ELF-1 (cell line): Measurements from ENCODE around the gene ZNF416.

ENCODE experiments used
- DNase-seq: peaks from one replicate; pipeline ENCODE4 v3.0.0-alpha.2; 2016; ENCODE audit warnings: low read depth, low spot score

The ZNF416 gene

DNA sequence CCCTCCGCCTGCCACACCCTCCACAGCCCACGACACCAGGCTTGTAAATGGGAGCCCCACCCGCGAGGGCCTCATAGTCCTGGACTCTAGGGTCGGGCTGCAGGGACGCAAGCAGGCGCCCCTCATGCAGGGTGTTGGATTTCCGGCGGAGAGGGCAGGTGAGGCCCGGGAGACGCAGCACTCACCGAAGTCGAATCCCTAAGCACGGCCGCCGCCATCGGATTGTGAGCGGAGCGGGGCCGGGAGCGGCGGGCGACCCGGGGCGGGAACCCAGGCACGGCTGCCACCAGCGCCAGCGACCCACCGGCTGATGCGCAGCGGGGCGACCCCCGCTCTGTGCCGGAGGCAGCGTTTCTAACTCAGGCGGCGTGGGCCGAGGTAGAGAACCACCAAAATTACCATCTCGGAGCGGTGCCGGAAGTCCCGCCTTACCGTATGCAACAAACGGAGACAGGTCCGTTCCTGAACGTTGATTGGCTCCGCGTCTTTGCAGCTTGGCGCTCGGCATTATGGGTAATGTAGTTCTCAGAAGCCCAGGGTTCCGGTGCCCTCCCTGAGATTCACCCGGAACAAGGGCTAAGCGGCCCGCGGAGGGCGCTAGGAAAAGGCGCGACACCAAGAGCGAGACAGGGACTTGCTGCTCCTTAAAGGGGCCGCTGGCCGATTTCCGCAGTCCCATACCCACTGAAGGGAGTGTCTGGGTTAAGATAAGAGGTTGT, at the start of gene ZNF416:
Gene ZNF416, minus strand, starts transcription at position 425 of the 719 bp plus-strand sequence. Its CDS starts 207 bp downstream, at position 218.
- peak; percentile 99 for DNase-seq

- DNase-seq = no peak
Observed at GRCh38 chr19:57623091-57623490, 44.4 kb upstream of the ZNF416 start.

DNA sequence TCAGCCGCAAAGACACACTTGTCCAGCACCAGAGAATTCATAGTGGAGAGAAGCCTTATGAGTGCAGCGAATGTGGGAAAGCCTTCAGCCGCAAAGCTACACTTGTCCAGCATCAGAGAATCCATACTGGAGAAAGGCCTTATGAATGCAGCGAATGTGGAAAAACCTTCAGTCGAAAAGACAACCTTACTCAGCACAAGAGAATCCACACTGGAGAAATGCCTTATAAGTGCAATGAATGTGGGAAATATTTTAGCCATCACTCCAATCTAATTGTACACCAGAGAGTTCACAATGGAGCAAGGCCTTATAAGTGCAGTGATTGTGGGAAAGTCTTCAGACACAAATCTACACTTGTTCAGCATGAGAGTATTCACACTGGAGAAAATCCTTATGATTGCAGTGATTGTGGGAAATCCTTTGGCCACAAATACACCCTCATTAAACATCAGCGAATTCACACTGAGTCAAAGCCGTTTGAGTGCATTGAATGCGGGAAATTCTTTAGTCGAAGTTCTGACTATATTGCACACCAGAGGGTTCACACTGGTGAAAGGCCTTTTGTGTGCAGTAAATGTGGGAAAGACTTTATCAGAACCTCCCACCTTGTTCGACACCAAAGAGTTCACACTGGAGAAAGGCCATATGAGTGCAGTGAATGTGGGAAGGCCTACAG, 42.1 kb upstream of the ZNF416 start:
- DNase-seq = peak; percentile 16

DNA sequence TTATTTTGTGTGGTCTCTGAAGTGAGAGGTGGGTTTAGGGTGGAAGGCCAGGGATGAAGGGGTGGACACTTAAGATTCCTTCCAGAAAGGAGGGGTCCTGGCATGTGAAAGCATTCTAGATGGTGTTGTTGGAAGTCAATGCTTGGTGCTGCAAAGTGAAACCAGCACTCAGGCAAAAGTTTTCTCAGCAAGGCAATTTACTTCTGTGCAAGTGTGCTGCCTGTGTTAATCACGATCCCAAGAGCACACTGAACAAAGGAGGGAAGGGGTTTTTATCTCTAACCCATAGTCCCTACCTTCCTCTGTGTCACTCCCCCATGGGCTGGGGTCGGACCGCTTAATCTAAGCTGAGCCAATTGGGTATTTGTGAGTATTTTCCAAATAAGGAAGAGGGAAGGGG, 36.6 kb upstream of the ZNF416 start:
- no peak for DNase-seq

GRCh38 chr19:57613941-57614743, 35.4 kb upstream of the ZNF416 start, which contains the start of gene ZNF134:
Gene ZNF134 (plus strand): TSS chr19:57614242. CDS start chr19:57619469, 5,227 bp downstream.
- DNase-seq = peak; percentile 92

- no peak for DNase-seq
Observed at GRCh38 chr19:57611113-57611512, 32.4 kb upstream of the ZNF416 start.

DNA sequence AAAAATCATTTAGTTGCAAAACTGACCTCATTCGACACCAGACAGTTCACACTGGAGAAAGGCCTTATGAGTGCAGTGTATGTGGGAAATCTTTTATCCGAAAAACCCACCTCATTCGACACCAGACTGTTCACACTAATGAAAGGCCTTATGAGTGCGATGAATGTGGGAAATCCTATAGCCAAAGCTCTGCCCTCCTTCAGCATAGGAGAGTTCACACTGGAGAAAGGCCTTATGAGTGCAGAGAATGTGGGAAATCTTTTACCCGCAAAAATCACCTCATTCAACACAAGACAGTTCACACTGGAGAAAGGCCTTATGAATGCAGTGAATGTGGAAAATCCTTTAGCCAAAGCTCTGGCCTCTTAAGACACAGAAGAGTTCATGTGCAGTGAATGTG, 28.2 kb upstream of the ZNF416 start:
- no peak for DNase-seq

GRCh38 chr19:57599761-57600383, 21.2 kb upstream of the ZNF416 start, which contains the start of gene ZNF530:
Gene ZNF530 (plus strand): TSS chr19:57599885. CDS start chr19:57604346, 4,461 bp downstream.
- peak; percentile 91 for DNase-seq

- no peak for DNase-seq
Observed at GRCh38 chr19:57599377-57599760, 20.7 kb upstream of the ZNF416 start.

DNA sequence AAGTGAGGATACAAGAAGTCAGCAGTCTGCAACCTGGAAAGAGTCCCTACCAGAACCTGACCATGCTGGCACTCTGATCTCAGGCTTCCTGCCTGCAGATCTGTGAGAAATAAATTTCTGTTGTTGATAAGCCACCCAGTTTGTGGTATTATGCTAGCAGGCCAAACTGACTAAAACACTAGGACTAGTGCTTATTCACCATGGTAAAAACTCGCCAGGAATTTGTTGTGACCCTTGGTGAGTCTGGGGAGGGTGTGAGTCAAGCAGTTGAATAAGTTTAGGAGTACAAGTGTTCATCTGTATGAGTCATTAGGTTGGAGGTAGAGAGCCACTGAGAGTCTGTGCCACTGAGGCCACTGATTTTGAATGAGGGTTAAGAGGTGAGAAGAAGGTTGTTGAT, 8.8 kb upstream of the ZNF416 start:
- no peak for DNase-seq

GRCh38 chr19:57583521-57584416, 5.1 kb upstream of the ZNF416 start, which contains the start of gene ZIK1:
Gene ZIK1 (plus strand): TSS chr19:57584145. CDS start chr19:57584357, 212 bp downstream.
- peak; percentile 96 for DNase-seq

GRCh38 chr19:57583104-57583520, 4.4 kb upstream of the ZNF416 start:
- no peak for DNase-seq

DNA sequence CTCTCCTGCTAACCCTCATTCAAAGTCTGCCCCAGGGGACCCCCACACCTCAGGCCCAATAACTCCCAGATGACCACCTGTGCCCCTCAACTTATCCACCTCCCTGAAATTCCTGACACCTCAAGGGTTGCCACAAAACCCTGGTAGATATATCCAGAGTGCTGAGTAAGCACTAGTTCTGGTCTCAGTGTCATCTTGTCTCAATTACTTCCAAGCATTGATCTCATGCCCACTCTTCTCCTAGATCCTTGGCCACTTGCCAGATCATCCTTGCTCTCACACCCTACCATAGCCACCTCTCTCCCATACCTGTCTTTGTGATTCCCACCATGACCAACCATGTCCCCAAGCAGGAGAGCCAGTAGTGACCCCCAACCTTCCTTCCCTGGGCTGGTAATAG, 2.0 kb downstream of the ZNF416 start:
- no peak for DNase-seq

- DNase-seq = no peak
Observed at GRCh38 chr19:57572415-57572947, 6.2 kb downstream of the ZNF416 start.

GRCh38 chr19:57570707-57571106, 8.0 kb downstream of the ZNF416 start:
- no peak for DNase-seq

- DNase-seq = no peak
Observed at GRCh38 chr19:57566396-57567265, 12.1 kb downstream of the ZNF416 start.

DNA sequence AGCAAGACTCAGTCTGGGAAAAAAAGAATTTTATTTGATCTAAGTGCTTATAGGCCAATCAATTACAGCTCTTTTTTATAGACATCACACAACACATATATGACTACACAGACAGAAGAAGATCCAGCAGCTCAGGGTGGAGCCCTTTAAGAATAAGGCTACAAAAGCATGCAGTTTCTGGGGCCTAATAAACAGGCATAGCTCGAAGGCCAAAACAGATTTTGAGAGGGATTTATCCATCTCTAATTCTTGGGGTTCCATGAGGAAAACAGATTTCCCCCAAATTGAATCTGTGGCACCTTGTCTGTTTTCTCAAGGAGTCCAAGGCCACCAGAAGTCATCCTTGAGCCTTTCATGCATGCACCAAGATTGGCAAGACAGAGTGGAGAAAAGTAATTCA, 15.2 kb downstream of the ZNF416 start:
- no peak for DNase-seq

DNA sequence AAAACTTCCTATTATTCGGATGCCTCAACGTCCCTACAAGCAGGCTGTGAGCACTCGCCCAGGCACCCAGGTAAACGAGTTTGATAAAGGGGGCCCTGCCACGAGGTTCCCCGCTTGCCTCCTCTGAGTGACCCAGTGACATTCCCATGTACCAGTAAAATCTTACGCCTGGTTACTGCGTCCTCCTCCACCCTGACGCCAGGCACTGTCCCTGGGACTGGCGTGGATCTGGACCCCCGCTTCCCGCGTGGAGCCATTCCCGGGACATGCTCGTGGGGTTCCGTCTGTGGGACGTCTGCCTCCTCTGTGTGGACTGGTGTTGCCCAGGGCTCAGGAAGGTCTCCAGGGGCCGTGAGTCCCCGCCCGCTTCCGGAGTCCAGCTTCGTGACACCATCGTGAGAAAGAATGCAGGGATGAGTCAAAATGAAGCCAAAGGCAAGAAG, 18.6 kb downstream of the ZNF416 start:
- DNase-seq = no peak

DNA sequence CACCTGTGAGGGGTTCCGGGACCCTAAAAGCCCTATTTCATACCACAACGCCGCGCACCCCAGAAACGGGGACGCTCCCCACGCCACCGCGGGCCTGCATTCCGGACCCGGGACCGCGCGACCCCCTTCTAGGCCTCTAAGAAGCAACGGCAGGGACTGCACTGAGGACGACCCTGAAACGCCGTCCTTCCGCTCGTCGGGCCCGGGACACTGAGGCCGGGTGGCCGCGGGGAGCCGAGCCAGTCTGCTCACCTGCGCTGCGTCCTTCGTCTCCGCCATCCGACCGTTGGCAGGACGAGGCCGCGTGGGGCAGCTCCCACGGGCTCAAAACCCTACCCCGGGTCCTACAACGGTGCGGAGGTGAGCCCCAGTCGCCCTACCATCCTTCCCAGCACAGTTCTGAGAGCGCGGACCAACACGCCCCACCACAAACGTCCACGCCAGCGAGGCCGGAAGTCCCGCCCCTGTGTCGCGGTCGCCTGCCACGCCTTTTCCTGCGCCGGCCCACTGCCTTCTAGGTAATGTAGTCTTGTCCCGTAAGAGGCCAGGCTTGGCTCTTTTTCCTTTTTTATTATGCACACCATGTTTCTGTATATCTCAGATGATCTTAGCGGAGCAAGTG, 19.2 kb downstream of the ZNF416 start, which contains the start of gene ZNF550:
Gene ZNF550, minus strand, starts transcription at position 460 of the 622 bp plus-strand sequence. Its CDS starts 181 bp downstream, at position 279.
- DNase-seq = peak; percentile 88
